Keratinocyte (primary cell): Measurements from ENCODE around the gene SLC66A1.

Experiments used
- EZH2 ChIP-seq: IDR thresholded peaks from one replicate; pipeline ENCODE4 v1.6.1; 2012; ENCODE audit warnings: inconsistent platforms, mild to moderate bottlenecking, low read length, moderate library complexity
- TF ChIP-seq, protein P1 (sequence below), 3 experiments: IDR thresholded peaks in 1 of 3; conservative IDR thresholded peaks in 1 of 3; optimal IDR thresholded peaks in 1 of 3; 2 replicates in 2 of 3; 3 replicates in 1 of 3; pipeline versions ENCODE3 to v1.5.1; 2011; ENCODE audit warnings: low read length in 3 of 3, mild to moderate bottlenecking in 3 of 3, moderate library complexity in 2 of 3, control low read depth in 1 of 3, inconsistent platforms in 1 of 3; ENCODE audit not compliant: insufficient read depth in 2 of 3; ENCODE audit errors: extremely low read depth in 1 of 3

- TF ChIP-seq, protein P1, sequence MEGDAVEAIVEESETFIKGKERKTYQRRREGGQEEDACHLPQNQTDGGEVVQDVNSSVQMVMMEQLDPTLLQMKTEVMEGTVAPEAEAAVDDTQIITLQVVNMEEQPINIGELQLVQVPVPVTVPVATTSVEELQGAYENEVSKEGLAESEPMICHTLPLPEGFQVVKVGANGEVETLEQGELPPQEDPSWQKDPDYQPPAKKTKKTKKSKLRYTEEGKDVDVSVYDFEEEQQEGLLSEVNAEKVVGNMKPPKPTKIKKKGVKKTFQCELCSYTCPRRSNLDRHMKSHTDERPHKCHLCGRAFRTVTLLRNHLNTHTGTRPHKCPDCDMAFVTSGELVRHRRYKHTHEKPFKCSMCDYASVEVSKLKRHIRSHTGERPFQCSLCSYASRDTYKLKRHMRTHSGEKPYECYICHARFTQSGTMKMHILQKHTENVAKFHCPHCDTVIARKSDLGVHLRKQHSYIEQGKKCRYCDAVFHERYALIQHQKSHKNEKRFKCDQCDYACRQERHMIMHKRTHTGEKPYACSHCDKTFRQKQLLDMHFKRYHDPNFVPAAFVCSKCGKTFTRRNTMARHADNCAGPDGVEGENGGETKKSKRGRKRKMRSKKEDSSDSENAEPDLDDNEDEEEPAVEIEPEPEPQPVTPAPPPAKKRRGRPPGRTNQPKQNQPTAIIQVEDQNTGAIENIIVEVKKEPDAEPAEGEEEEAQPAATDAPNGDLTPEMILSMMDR (optimal IDR thresholded peaks at IDR 0.05 in 1 of 3, IDR thresholded peaks at IDR 0.05 in 1 of 3, conservative IDR thresholded peaks at IDR 0.05 in 1 of 3; ENCODE audit: extremely low read depth in 1 of 3, insufficient read depth in 2 of 3, low read length in 3 of 3): no peak
- no peak for TF ChIP-seq EZH2
Measured at GRCh38 chr1:19375631-19376400, 63.7 kb downstream of the SLC66A1 start.
